Smooth muscle cell (in vitro differentiated cells): Measurements from ENCODE around the gene KCNE3. TPM values are rescaled to one million over a fixed set of nuclear protein-coding genes. Genes with fewer than 3 reads are reported as not detected.
A peak's percentile ranks its signal among the peaks of the same experiment; 100 is the strongest.

Source experiments
- DNase-seq: peaks from one replicate; lab custom pipeline; 2025; ENCODE audit not compliant: unreplicated experiment; lab: John Stamatoyannopoulos, UW
- H2AFZ ChIP-seq: fragments of 200-600 bp; sonication (generic); 2 replicates; pipeline ENCODE4 v1.6.0; 2016; ENCODE audit warnings: antibody characterized with exemption, low read depth, mild to moderate bottlenecking
- H3F3A ChIP-seq: fragments of 200-600 bp; sonication (generic); 2 replicates; pipeline ENCODE4 v1.6.0; 2017; ENCODE audit warnings: antibody characterized with exemption, low read depth
- H3K27ac ChIP-seq: fragments of 200-600 bp; sonication (generic); 2 replicates; pipeline ENCODE4 v1.5.1; 2016; ENCODE audit warnings: low read depth, mild to moderate bottlenecking
- H3K27me3 ChIP-seq: fragments of 200-600 bp; sonication (generic); 2 replicates; pipeline ENCODE4 v1.6.1; 2016; ENCODE audit warnings: low read depth, mild to moderate bottlenecking
- H3K36me3 ChIP-seq: fragments of 200-600 bp; sonication (generic); 2 replicates; pipeline ENCODE4 v1.5.1; 2016; ENCODE audit warnings: low read depth
- H3K4me1 ChIP-seq: fragments of 200-600 bp; sonication (generic); 2 replicates; pipeline ENCODE4 v1.5.1; 2016; ENCODE audit warnings: low read depth
- H3K4me2 ChIP-seq: fragments of 200-600 bp; sonication (generic); 2 replicates; pipeline ENCODE4 v1.6.0; 2016; ENCODE audit warnings: mild to moderate bottlenecking
- H3K4me3 ChIP-seq: fragments of 200-600 bp; sonication (generic); 2 replicates; pipeline ENCODE4 v1.5.1; 2016; ENCODE audit warnings: mild to moderate bottlenecking
- H3K79me2 ChIP-seq: fragments of 200-600 bp; sonication (generic); 2 replicates; pipeline ENCODE4 v1.6.0; 2016; ENCODE audit warnings: low read depth, mild to moderate bottlenecking
- H3K9ac ChIP-seq: fragments of 200-600 bp; sonication (generic); 2 replicates; pipeline ENCODE4 v1.6.0; 2016; ENCODE audit warnings: low read depth
- H3K9me3 ChIP-seq: fragments of 200-600 bp; sonication (generic); replicated peaks from 2 replicates; pipeline ENCODE4 v1.5.1; 2016; ENCODE audit warnings: low read depth
- H4K20me1 ChIP-seq: fragments of 200-600 bp; sonication (generic); 2 replicates; pipeline ENCODE4 v1.6.0; 2016; ENCODE audit warnings: low read depth
- CTCF ChIP-seq: fragments of 200-600 bp; sonication (generic); IDR thresholded peaks from 2 replicates; pipeline ENCODE4 v1.5.1; 2017; ENCODE audit warnings: borderline replicate concordance, mild to moderate bottlenecking, antibody characterized with exemption; ENCODE audit not compliant: insufficient read depth, poor library complexity, severe bottlenecking
- WGBS: methylation state at CpG from one replicate; pipeline ENCODE4 v1.1.7; 2016; ENCODE audit warnings: low lambda C conversion rate; 5-methylcytosine and 5-hydroxymethylcytosine counted together
- polyA plus RNA-seq: library from polyadenylated mRNA; unstranded; fragments of >200 nt; fragmentation: Nextera tagmentation; extraction: Ambion mirVana; gene quantifications from 2 replicates; pipeline ENCODE4 v1.2.1, GENCODE V29; 2016
- total RNA-seq: library from RNA; depleted of rRNA; stranded (reverse); fragments of >200 nt; gene quantifications from 2 replicates; pipeline ENCODE4 v1.2.3, GENCODE V29; 2014

Gene KCNE3
- total and polyA plus RNA-seq, 2 experiments from 2014 or later: 3.9 to 5.1 TPM

- no peak for DNase-seq
- Histone ChIP-seq H3K4me2 (no peak overlapping the region), H3K9me3 (no peaks in the 10 kb centered on the region), H3F3A (no peaks in the 10 kb centered on the region), H3K4me3 (no peak overlapping the region), H3K4me1 (no peaks in the 10 kb centered on the region), H2AFZ (no peak overlapping the region), H3K9ac (no peak overlapping the region), H3K79me2 (no peaks in the 10 kb centered on the region), H3K36me3 (no peaks in the 10 kb centered on the region), H3K27ac (no peak overlapping the region), H3K27me3 (no peaks in the 10 kb centered on the region), H4K20me1 (no peaks in the 10 kb centered on the region)
- WGBS: 94% methylated on average over 4 of the region's 4 CpGs
- no peak for TF ChIP-seq CTCF
Measured at GRCh38 chr11:74427384-74427886, 39.9 kb downstream of the KCNE3 start.

GRCh38 chr11:74425100-74425499 is 42.2 kb downstream of the KCNE3 start:
- Histone ChIP-seq H3K9ac (no peak overlapping the region), H3F3A (no peaks in the 10 kb centered on the region), H3K4me1 (no peaks in the 10 kb centered on the region), H4K20me1 (no peaks in the 10 kb centered on the region), H3K9me3 (no peaks in the 10 kb centered on the region), H2AFZ (no peak overlapping the region), H3K4me3 (no peak overlapping the region), H3K4me2 (no peak overlapping the region), H3K27ac (no peak overlapping the region), H3K79me2 (no peaks in the 10 kb centered on the region), H3K27me3 (no peaks in the 10 kb centered on the region), H3K36me3 (no peaks in the 10 kb centered on the region)
- no peak for DNase-seq
- no peak for TF ChIP-seq CTCF

GRCh38 chr11:74418509-74418895 is 48.8 kb downstream of the KCNE3 start:
- Histone ChIP-seq H3K4me3 (no peak overlapping the region), H3K79me2 (no peaks in the 10 kb centered on the region), H3F3A (peaks cover 24% of the 10 kb centered on the region), H3K36me3 (no peaks in the 10 kb centered on the region), H3K9me3 (no peaks in the 10 kb centered on the region), H3K9ac (peak overlapping the region; percentile 64), H3K4me2 (peak overlapping the region; percentile 53), H2AFZ (peak overlapping the region; percentile 49), H4K20me1 (no peaks in the 10 kb centered on the region), H3K4me1 (peaks cover 5% of the 10 kb centered on the region), H3K27ac (peak overlapping the region; percentile 86), H3K27me3 (no peaks in the 10 kb centered on the region)
- WGBS: 0% methylated on average over 1 of the region's 1 CpG
- DNase-seq: no peak
- TF ChIP-seq CTCF: no peak

GRCh38 chr11:74417860-74418508 is 49.4 kb downstream of the KCNE3 start:
- peak overlapping the region; percentile 86 for H3K27ac ChIP-seq
- TF ChIP-seq CTCF: no peak
- H3K4me3 ChIP-seq: no peak overlapping the region
- peak overlapping the region; percentile 53 for H3K4me2 ChIP-seq
- no peaks in the 10 kb centered on the region for H3K79me2 ChIP-seq
- no peak overlapping the region for H2AFZ ChIP-seq
- H3K9ac ChIP-seq: peak overlapping the region; percentile 25
- WGBS: 92% methylated on average over 4 of the region's 4 CpGs
- no peak for DNase-seq
- no peaks in the 10 kb centered on the region for H3K36me3 ChIP-seq
- H3K27me3 ChIP-seq: no peaks in the 10 kb centered on the region
- no peaks in the 10 kb centered on the region for H3K9me3 ChIP-seq
- no peaks in the 10 kb centered on the region for H4K20me1 ChIP-seq
- H3K4me1 ChIP-seq: peaks cover 5% of the 10 kb centered on the region
- H3F3A ChIP-seq: peaks cover 24% of the 10 kb centered on the region
